Stimulated activated CD8-positive, alpha-beta memory T cell treated with anti-CD3 and anti-CD28 coated beads, Interleukin-15, amount 100 ng/mL, for 1 hour (primary cell): ENCODE results near the gene REPS1.
"Not testable (repeated sequence)": the region's sequence is repeated elsewhere in the genome, so short reads cannot be mapped to it uniquely, and the experiment has no call there.

Experiments
- DNase-seq: peaks from one replicate; pipeline ENCODE4 v3.0.0-alpha.2; 2020; ENCODE audit warnings: low read depth

REPS1 gene

GRCh38 chr6:138971601-138972000, 16.5 kb downstream of the REPS1 start:
- DNase-seq: no peak

GRCh38 chr6:138970856-138971425, 17.1 kb downstream of the REPS1 start:
- DNase-seq: no peak

- no peak for DNase-seq
These were observed 17.9 kb downstream of the REPS1 start for GRCh38 chr6:138970159-138970558.

- DNase-seq: no peak
These were observed 21.2 kb downstream of the REPS1 start for GRCh38 chr6:138966870-138967269.

- DNase-seq: no peak
These were observed 22.1 kb downstream of the REPS1 start for GRCh38 chr6:138965971-138966370.

GRCh38 chr6:138965291-138965874, 22.7 kb downstream of the REPS1 start:
- DNase-seq: no peak

GRCh38 chr6:138964012-138964411, 24.0 kb downstream of the REPS1 start:
- no peak for DNase-seq

GRCh38 chr6:138963531-138963930, 24.5 kb downstream of the REPS1 start:
- no peak for DNase-seq

GRCh38 chr6:138963119-138963518, 24.9 kb downstream of the REPS1 start:
- no peak for DNase-seq

GRCh38 chr6:138959521-138959920, 28.5 kb downstream of the REPS1 start:
- DNase-seq: no peak

GRCh38 chr6:138958595-138958994, 29.5 kb downstream of the REPS1 start:
- no peak for DNase-seq

GRCh38 chr6:138957903-138958302, 30.1 kb downstream of the REPS1 start:
- DNase-seq: no peak

GRCh38 chr6:138957484-138957883, 30.6 kb downstream of the REPS1 start:
- DNase-seq: no peak

GRCh38 chr6:138956244-138956924, 31.7 kb downstream of the REPS1 start:
- no peak for DNase-seq

GRCh38 chr6:138955262-138955661, 32.8 kb downstream of the REPS1 start:
- no peak for DNase-seq

- no peak for DNase-seq
These were observed 34.6 kb downstream of the REPS1 start for GRCh38 chr6:138953451-138953850.

GRCh38 chr6:138948546-138949179, 39.4 kb downstream of the REPS1 start:
- no peak for DNase-seq

- no peak for DNase-seq
These were observed 40.0 kb downstream of the REPS1 start for GRCh38 chr6:138948004-138948403.

- DNase-seq: no peak
These were observed 42.7 kb downstream of the REPS1 start for GRCh38 chr6:138945354-138945753.

GRCh38 chr6:138944412-138944811, 43.6 kb downstream of the REPS1 start:
- DNase-seq: no peak

GRCh38 chr6:138943089-138943625, 44.9 kb downstream of the REPS1 start:
- DNase-seq: no peak

- not testable (repeated sequence) for DNase-seq
These were observed 51.2 kb downstream of the REPS1 start for GRCh38 chr6:138936873-138937272.

GRCh38 chr6:138931660-138932059, 56.4 kb downstream of the REPS1 start:
- DNase-seq: no peak
